ENCODE results near the gene LAMA5. TPM values are rescaled to one million over a fixed set of nuclear protein-coding genes. Genes with fewer than 3 reads are reported as not detected.
A peak's percentile ranks its signal among the peaks of the same experiment; 100 is the strongest.

Gene LAMA5
- total and polyA plus RNA-seq, 9 donors, result 4.7 to 115 (median 42.2) TPM

DNA sequence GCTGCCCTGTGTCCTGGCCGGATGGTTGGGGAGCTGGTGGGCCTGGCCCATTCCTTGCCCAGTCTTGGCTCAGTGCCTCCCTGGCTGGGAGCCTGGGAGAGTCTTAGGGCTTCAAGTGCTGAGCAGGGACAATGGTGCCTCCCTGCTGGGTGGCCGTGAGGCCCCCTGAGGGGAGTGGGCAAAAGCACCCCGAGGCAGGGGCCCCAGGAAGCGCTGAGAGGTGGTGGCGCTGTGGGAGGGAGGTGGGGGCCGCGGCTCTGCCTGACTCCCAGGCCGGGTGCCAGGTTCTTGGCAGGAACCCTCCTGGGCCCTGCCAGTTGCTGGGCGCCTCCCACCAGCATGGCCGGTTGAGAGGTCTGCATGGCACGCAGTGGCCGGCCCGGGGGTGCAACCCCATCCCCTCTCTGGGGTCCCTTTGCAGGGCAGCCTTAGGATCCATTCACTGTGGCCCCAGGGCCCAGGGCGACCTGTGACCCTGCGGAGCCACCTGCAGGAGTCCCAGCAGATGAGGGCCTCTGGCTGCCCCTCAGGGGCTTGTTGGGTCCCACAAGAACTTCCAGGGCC lies 10.6 kb upstream of the LAMA5 start:
- intact Hi-C loops (cut with DNase I), result loop anchor here in 3 of 4 donors (2.0 to 10.0 kb wide), 3 partner anchors 75 to 313 kb away; partner anchors contain the start of genes ADRM1 (in 2 of the 3) and TAF4 (in 1 of the 3)
- H3K9me3 ChIP-seq, result no peaks in the 10 kb centered on the region
- no peak overlapping the region for H3K27ac ChIP-seq
- H3K27me3 ChIP-seq, result no peaks in the 10 kb centered on the region
- TF ChIP-seq POLR2A (IDR thresholded peaks at IDR 0.05), result no peak
- TF ChIP-seq, protein P1, sequence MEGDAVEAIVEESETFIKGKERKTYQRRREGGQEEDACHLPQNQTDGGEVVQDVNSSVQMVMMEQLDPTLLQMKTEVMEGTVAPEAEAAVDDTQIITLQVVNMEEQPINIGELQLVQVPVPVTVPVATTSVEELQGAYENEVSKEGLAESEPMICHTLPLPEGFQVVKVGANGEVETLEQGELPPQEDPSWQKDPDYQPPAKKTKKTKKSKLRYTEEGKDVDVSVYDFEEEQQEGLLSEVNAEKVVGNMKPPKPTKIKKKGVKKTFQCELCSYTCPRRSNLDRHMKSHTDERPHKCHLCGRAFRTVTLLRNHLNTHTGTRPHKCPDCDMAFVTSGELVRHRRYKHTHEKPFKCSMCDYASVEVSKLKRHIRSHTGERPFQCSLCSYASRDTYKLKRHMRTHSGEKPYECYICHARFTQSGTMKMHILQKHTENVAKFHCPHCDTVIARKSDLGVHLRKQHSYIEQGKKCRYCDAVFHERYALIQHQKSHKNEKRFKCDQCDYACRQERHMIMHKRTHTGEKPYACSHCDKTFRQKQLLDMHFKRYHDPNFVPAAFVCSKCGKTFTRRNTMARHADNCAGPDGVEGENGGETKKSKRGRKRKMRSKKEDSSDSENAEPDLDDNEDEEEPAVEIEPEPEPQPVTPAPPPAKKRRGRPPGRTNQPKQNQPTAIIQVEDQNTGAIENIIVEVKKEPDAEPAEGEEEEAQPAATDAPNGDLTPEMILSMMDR (IDR thresholded peaks at IDR 0.05), result no peak
- TF ChIP-seq EP300 (IDR thresholded peaks at IDR 0.05), result no peak
- DNase-seq, result no peak
- 42 to 63% (median 58%) methylated on average over 8 to 15 of the region's 15 CpGs for WGBS, 3 donors
- peaks cover 20% of the 10 kb centered on the region for H3K4me1 ChIP-seq (ENCODE audit: insufficient read depth)
- H3K36me3 ChIP-seq, result no peaks in the 10 kb centered on the region
- H3K4me3 ChIP-seq, result no peak overlapping the region

DNA sequence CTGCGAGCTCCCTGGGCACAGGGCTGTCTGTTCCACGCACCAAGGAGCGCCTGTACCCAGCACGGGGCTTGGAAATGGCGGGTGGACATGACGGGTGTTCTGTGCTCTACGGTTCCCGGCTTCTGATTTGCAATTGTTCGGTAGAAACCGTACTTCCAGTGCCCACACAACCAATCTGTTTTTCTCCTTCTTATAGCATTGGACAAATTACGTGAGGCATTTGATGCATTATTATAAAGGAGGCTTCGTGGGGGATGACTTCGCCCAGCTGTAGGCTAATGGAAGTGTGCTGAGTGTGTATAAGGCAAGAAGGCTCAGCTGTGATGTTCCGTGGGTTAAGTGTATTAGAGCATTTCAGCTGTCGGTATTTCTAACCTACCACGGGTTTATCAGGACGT lies 10.0 kb upstream of the LAMA5 start:
- no peak for TF ChIP-seq POLR2A (IDR thresholded peaks at IDR 0.05)
- no peak for TF ChIP-seq EP300 (IDR thresholded peaks at IDR 0.05)
- TF ChIP-seq, protein P1 (IDR thresholded peaks at IDR 0.05), result no peak

DNA sequence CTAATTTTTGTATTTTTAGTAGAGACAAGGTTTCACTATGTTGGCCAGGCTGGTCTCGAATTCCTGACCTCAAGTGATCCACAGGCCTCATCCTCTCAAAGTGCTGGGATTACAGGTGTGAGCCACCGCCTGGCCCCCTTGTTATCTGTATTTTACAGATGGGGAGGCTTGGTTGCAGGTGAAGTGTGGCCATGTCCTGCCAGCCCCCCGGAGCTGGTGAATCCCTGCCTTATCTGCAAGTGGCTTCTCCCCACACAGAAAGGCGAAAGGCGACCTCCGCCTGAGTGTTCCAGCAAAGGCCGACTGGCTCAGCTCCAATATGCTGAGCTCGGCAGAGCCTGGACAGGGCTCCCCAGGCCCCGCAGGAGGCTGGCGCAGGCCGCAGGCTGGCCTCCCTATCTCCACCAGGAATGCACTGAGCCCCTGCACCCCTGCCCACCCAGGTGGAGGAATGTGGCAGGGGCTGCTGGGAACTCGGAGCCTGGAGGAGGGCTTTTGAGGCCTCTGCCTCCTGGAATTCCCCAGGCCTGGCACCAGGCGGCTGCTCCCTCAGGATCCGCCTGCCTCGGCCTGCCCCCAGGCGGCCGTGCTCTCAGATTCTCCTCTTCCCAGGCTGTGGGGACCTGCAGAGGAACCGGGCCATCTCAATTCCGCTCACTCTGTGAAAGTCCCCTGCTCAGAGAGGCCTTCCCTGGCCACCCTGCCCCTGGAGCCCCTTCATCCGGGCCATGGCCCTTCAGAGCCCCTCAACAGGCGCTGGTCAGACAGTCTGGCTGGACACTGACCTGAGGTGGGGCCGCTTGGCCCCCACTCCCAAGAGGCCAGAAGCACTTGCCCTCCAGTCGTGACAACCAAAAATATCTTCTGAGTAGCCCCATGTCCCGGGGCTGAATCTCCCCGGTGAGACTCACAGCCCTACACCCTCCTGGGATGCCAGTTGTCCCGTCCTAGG lies 9.3 kb upstream of the LAMA5 start:
- TF ChIP-seq EP300 (IDR thresholded peaks at IDR 0.05) (no peak), POLR2A (IDR thresholded peaks at IDR 0.05) (no peak)
- TF ChIP-seq, protein P1 (IDR thresholded peaks at IDR 0.05), result peak; percentile 20 to 40 (median 34)
- Histone ChIP-seq H3K4me3 (no peak overlapping the region), H3K9me3 (no peaks in the 10 kb centered on the region), H3K36me3 (no peaks in the 10 kb centered on the region), H3K27me3 (no peaks in the 10 kb centered on the region), H3K4me1 (ENCODE audit: insufficient read depth) (peaks cover 17% of the 10 kb centered on the region), H3K27ac (no peak overlapping the region)
- WGBS, 3 donors, result 29 to 42% (median 33%) methylated on average over 25 to 26 of the region's 26 CpGs
- intact Hi-C loops (cut with DNase I), result loop anchor here in 3 of 4 donors (2.0 to 10.0 kb wide), 3 partner anchors 74 to 312 kb away; partner anchors contain the start of genes ADRM1 (in 2 of the 3) and TAF4 (in 1 of the 3)
- peak in 4 of 5 donors; percentile 63 to 78 (median 66) for DNase-seq

More for the DNA sequence above, 10.0 kb upstream of the LAMA5 start:
- H3K4me3 ChIP-seq, result no peak overlapping the region
- H3K4me1 ChIP-seq (ENCODE audit: insufficient read depth), result peaks cover 17% of the 10 kb centered on the region
- no peak overlapping the region for H3K27ac ChIP-seq
- WGBS, 3 donors, result 80 to 85% (median 83%) methylated on average over 17 of the region's 17 CpGs
- no peaks in the 10 kb centered on the region for H3K27me3 ChIP-seq
- intact Hi-C loops (cut with DNase I), result loop anchor here in 3 of 4 donors (2.0 to 10.0 kb wide), 3 partner anchors 74 to 312 kb away; partner anchors contain the start of genes ADRM1 (in 2 of the 3) and TAF4 (in 1 of the 3)
- no peaks in the 10 kb centered on the region for H3K36me3 ChIP-seq
- no peak for DNase-seq
- no peaks in the 10 kb centered on the region for H3K9me3 ChIP-seq

Data from ovary (tissue), 9 donors.